ENCODE data around the gene WDR47.

Gene WDR47

DNA sequence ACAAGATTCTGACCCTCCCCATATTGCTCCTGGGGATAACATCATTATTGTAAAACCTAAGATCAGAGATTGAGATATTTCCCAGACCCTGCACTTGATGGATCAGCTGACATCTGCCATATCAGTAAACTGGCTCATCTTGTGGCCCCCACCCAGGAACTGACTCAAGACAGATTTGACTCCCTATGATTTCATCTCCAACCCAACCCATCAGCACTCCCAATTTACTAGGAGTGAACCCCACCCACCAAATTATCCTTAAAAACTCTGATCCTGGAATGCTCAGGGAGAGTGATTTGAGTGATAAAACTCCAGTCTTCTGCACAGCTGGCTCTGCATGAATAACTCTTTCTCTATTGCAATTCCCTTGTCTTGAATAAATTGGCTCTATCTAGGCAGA is 72.6 kb downstream of the WDR47 start:
- Histone ChIP-seq H3K9ac (ENCODE audit: low read length) (no peak overlapping the region), H3K14ac (ENCODE audit: low read length) (no peak overlapping the region), H3K27me3 (ENCODE audit: insufficient read depth, low read length) (no peaks in the 10 kb centered on the region), H4K12ac (ENCODE audit: low read depth, low read length) (no peak overlapping the region), H3K4me3 (ENCODE audit: low read depth, low read length) (no peak overlapping the region), H4K91ac (ENCODE audit: low read depth, low read length) (no peak overlapping the region), H2BK120ac (ENCODE audit: insufficient read depth, low read length, poor library complexity) (no peak overlapping the region), H3K23ac (ENCODE audit: low read length) (no peak overlapping the region), H2BK12ac (ENCODE audit: low read length) (no peak overlapping the region), H3K18ac (ENCODE audit: low read length) (no peak overlapping the region), H2BK5ac (ENCODE audit: low read depth, low read length, poor library complexity) (no peak overlapping the region), H2AFZ (ENCODE audit: insufficient read depth, low read length, poor library complexity) (no peak overlapping the region), H3K4me2 (ENCODE audit: low read length) (no peak overlapping the region), H2AK5ac (ENCODE audit: low read length) (no peak overlapping the region), H4K8ac (ENCODE audit: low read depth, low read length) (no peak overlapping the region), H3K79me2 (ENCODE audit: control insufficient read depth, insufficient read depth, low read length, poor library complexity) (no peaks in the 10 kb centered on the region), H3K4me1 (ENCODE audit: control insufficient read depth in 1 of 2, insufficient read depth in 2 of 2, low read length in 2 of 2) (no peaks in the 10 kb centered on the region), H3K9me3 (ENCODE audit: insufficient read depth, low read depth, low read length) (no peaks in the 10 kb centered on the region), H3K79me1 (ENCODE audit: low read length) (no peaks in the 10 kb centered on the region), H3K4ac (ENCODE audit: low read depth, low read length) (no peak overlapping the region), H3K36me3 (ENCODE audit: control insufficient read depth in 1 of 2, insufficient read depth in 2 of 2, low read length in 2 of 2) (peaks cover 2 to 5% of the 10 kb centered on the region in 2 experiments), H3K27ac (ENCODE audit: low read depth, low read length) (no peak overlapping the region)
- no peak for DNase-seq

DNA sequence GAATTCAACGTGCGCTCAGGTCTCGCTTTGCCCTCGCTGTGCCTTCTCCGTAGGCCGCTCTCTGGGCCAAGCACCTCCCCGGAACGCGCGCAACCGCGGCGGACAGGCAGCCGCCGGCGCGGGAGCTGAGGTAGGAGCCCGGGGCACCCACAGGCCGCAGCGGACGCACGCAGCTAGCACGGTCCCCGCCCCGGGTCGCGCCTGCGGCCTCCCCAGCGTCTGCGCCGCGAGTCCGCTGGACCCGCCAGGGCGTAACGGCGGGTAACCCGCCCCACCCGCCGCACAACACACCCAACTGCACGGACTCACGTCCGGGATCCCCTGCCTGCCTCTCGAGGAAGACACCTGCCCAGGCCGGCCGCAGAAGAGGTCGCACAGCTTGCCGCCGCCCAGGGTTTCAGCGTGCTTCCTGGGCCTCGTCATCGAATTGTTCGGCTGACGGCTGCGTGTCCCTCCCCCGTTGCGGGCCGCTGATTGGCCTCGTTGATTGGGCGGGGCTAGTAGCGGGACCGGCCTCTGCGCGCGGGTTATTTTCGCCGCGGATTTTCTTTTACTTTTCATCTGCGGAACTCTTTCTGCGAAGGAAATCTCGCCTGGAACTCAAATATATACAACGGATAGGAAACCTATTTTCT is 78.7 kb downstream of the WDR47 start, which contains the start of gene CLCC1:
CLCC1 (minus strand) TSS at position 433 of the 635 bp plus-strand sequence. CDS start 13,047 bp downstream, outside the sequence.
- H2AFZ ChIP-seq (ENCODE audit: insufficient read depth, low read length, poor library complexity), result peak within 1 kb of the TSS; percentile 47
- peak within 1 kb of the TSS; percentile 4 for H2BK120ac ChIP-seq (ENCODE audit: insufficient read depth, low read length, poor library complexity)
- H2BK12ac ChIP-seq (ENCODE audit: low read length), result no peak within 1 kb of the TSS
- peak within 1 kb of the TSS; percentile 87 for H4K8ac ChIP-seq (ENCODE audit: low read depth, low read length)
- peak within 1 kb of the TSS; percentile 85 for H3K4me3 ChIP-seq (ENCODE audit: low read depth, low read length)
- peak within 1 kb of the TSS; percentile 57 for H3K27ac ChIP-seq (ENCODE audit: low read depth, low read length)
- no CpG with 5 or more reads among the region's 72 CpGs for WGBS (ENCODE audit: extremely low coverage, insufficient coverage, insufficient read length)
- peak within 1 kb of the TSS; percentile 67 for H3K18ac ChIP-seq (ENCODE audit: low read length)
- no peaks in the 10 kb centered on the region for H3K27me3 ChIP-seq (ENCODE audit: insufficient read depth, low read length)
- no peak within 1 kb of the TSS for H2AK5ac ChIP-seq (ENCODE audit: low read length)
- H3K23ac ChIP-seq (ENCODE audit: low read length), result no peak within 1 kb of the TSS
- peak within 1 kb of the TSS; percentile 76 for H3K4ac ChIP-seq (ENCODE audit: low read depth, low read length)
- peaks cover 4% of the 10 kb centered on the region for H3K79me1 ChIP-seq (ENCODE audit: low read length)
- DNase-seq, result peak; percentile 94 to 97
- peak within 1 kb of the TSS; percentile 83 for H3K9ac ChIP-seq (ENCODE audit: low read length)
- peak within 1 kb of the TSS; percentile 83 for H4K12ac ChIP-seq (ENCODE audit: low read depth, low read length)
- H3K4me1 ChIP-seq (ENCODE audit: control insufficient read depth in 1 of 2, insufficient read depth in 2 of 2, low read length in 2 of 2), result peaks cover 0 to 2% of the 10 kb centered on the region in 2 experiments
- peaks cover 3% of the 10 kb centered on the region for H3K79me2 ChIP-seq (ENCODE audit: control insufficient read depth, insufficient read depth, low read length, poor library complexity)
- H2BK5ac ChIP-seq (ENCODE audit: low read depth, low read length, poor library complexity), result peak within 1 kb of the TSS; percentile 18
- H3K36me3 ChIP-seq (ENCODE audit: control insufficient read depth in 1 of 2, insufficient read depth in 2 of 2, low read length in 2 of 2), result no peaks in the 10 kb centered on the region
- H3K9me3 ChIP-seq (ENCODE audit: insufficient read depth, low read depth, low read length), result no peaks in the 10 kb centered on the region
- peak within 1 kb of the TSS; percentile 94 for H3K4me2 ChIP-seq (ENCODE audit: low read length)
- peak within 1 kb of the TSS; percentile 31 for H3K14ac ChIP-seq (ENCODE audit: low read length)
- H4K91ac ChIP-seq (ENCODE audit: low read depth, low read length), result peak within 1 kb of the TSS; percentile 49

DNA sequence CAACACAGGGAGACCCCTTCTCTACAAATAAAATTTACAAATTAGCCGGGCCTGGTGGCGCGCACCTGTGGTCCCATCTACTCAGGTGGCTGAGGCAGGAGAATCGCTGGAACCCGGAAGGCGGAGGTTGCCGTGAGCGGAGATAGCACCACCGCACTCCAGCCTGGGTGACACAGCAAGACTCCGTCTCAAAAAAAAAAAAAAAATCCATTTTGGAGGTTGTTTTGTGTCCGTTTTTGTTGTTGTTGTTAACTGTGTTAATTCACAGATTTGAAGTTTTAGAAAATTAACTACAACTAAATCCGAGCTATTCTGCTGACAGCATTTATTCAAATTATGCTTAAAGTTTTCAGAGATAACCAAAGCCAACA is 79.2 kb downstream of the WDR47 start:
- Histone ChIP-seq H3K9ac (ENCODE audit: low read length) (peak overlapping the region; percentile 83), H3K4me2 (ENCODE audit: low read length) (peak overlapping the region; percentile 94), H4K12ac (ENCODE audit: low read depth, low read length) (peak overlapping the region; percentile 83), H2BK12ac (ENCODE audit: low read length) (no peak overlapping the region), H3K4me1 (ENCODE audit: control insufficient read depth in 1 of 2, insufficient read depth in 2 of 2, low read length in 2 of 2) (peaks cover 0 to 2% of the 10 kb centered on the region in 2 experiments), H4K91ac (ENCODE audit: low read depth, low read length) (peak overlapping the region; percentile 49), H3K9me3 (ENCODE audit: insufficient read depth, low read depth, low read length) (no peaks in the 10 kb centered on the region), H2AK5ac (ENCODE audit: low read length) (no peak overlapping the region), H4K8ac (ENCODE audit: low read depth, low read length) (peak overlapping the region; percentile 87), H3K79me1 (ENCODE audit: low read length) (peaks cover 4% of the 10 kb centered on the region), H3K14ac (ENCODE audit: low read length) (no peak overlapping the region), H3K23ac (ENCODE audit: low read length) (no peak overlapping the region), H3K18ac (ENCODE audit: low read length) (peak overlapping the region; percentile 67), H3K27ac (ENCODE audit: low read depth, low read length) (peak overlapping the region; percentile 57), H3K27me3 (ENCODE audit: insufficient read depth, low read length) (no peaks in the 10 kb centered on the region), H2AFZ (ENCODE audit: insufficient read depth, low read length, poor library complexity) (peak overlapping the region; percentile 47), H2BK5ac (ENCODE audit: low read depth, low read length, poor library complexity) (peak overlapping the region; percentile 18), H3K4ac (ENCODE audit: low read depth, low read length) (peak overlapping the region; percentile 76), H3K4me3 (ENCODE audit: low read depth, low read length) (peak overlapping the region; percentile 85), H3K36me3 (ENCODE audit: control insufficient read depth in 1 of 2, insufficient read depth in 2 of 2, low read length in 2 of 2) (no peaks in the 10 kb centered on the region), H3K79me2 (ENCODE audit: control insufficient read depth, insufficient read depth, low read length, poor library complexity) (peaks cover 3% of the 10 kb centered on the region), H2BK120ac (ENCODE audit: insufficient read depth, low read length, poor library complexity) (peak overlapping the region; percentile 4)
- no peak for DNase-seq
- WGBS (ENCODE audit: extremely low coverage, insufficient coverage, insufficient read length), result no CpG with 5 or more reads among the region's 12 CpGs

GRCh38 chr1:108961752-108962486 is 80.0 kb downstream of the WDR47 start:
- WGBS (ENCODE audit: extremely low coverage, insufficient coverage, insufficient read length), result no CpG with 5 or more reads among the region's 15 CpGs
- Histone ChIP-seq H3K4me3 (ENCODE audit: low read depth, low read length) (no peak overlapping the region), H3K9me3 (ENCODE audit: insufficient read depth, low read depth, low read length) (no peaks in the 10 kb centered on the region), H3K79me1 (ENCODE audit: low read length) (peaks cover 4% of the 10 kb centered on the region), H4K91ac (ENCODE audit: low read depth, low read length) (no peak overlapping the region), H3K18ac (ENCODE audit: low read length) (no peak overlapping the region), H3K4me2 (ENCODE audit: low read length) (peak overlapping the region; percentile 94), H2BK5ac (ENCODE audit: low read depth, low read length, poor library complexity) (no peak overlapping the region), H4K12ac (ENCODE audit: low read depth, low read length) (no peak overlapping the region), H3K36me3 (ENCODE audit: control insufficient read depth in 1 of 2, insufficient read depth in 2 of 2, low read length in 2 of 2) (no peaks in the 10 kb centered on the region), H3K4me1 (ENCODE audit: control insufficient read depth in 1 of 2, insufficient read depth in 2 of 2, low read length in 2 of 2) (peaks cover 0 to 2% of the 10 kb centered on the region in 2 experiments), H3K9ac (ENCODE audit: low read length) (no peak overlapping the region), H3K4ac (ENCODE audit: low read depth, low read length) (peak overlapping the region; percentile 41), H2BK12ac (ENCODE audit: low read length) (no peak overlapping the region), H4K8ac (ENCODE audit: low read depth, low read length) (no peak overlapping the region), H3K79me2 (ENCODE audit: control insufficient read depth, insufficient read depth, low read length, poor library complexity) (peaks cover 3% of the 10 kb centered on the region), H2BK120ac (ENCODE audit: insufficient read depth, low read length, poor library complexity) (no peak overlapping the region), H2AK5ac (ENCODE audit: low read length) (no peak overlapping the region), H3K14ac (ENCODE audit: low read length) (no peak overlapping the region), H3K27ac (ENCODE audit: low read depth, low read length) (no peak overlapping the region), H3K27me3 (ENCODE audit: insufficient read depth, low read length) (no peaks in the 10 kb centered on the region), H3K23ac (ENCODE audit: low read length) (no peak overlapping the region), H2AFZ (ENCODE audit: insufficient read depth, low read length, poor library complexity) (no peak overlapping the region)
- DNase-seq, result no peak
